Stimulated activated CD8-positive, alpha-beta memory T cell treated with anti-CD3 and anti-CD28 coated beads, Interleukin-15, amount 100 ng/mL, for 1 hour (primary cell): ENCODE data around the gene STX18.
"Not testable (repeated sequence)": the region's sequence is repeated elsewhere in the genome, so short reads cannot be mapped to it uniquely, and the experiment has no call there.

Experiments used
- DNase-seq: peaks from one replicate; pipeline ENCODE4 v3.0.0-alpha.2; 2020; ENCODE audit warnings: low read depth

STX18 gene

GRCh38 chr4:4507923-4508322, 33.9 kb downstream of the STX18 start:
- no peak for DNase-seq

- no peak for DNase-seq
Measured at GRCh38 chr4:4507403-4507802, 34.4 kb downstream of the STX18 start.

GRCh38 chr4:4506961-4507360, 34.9 kb downstream of the STX18 start:
- no peak for DNase-seq

GRCh38 chr4:4505211-4505610, 36.6 kb downstream of the STX18 start:
- not testable (repeated sequence) for DNase-seq

GRCh38 chr4:4504783-4505182, 37.1 kb downstream of the STX18 start:
- no peak for DNase-seq

GRCh38 chr4:4502694-4503311, 39.0 kb downstream of the STX18 start:
- DNase-seq = peak; percentile 4

GRCh38 chr4:4501679-4502078, 40.2 kb downstream of the STX18 start:
- DNase-seq = no peak

GRCh38 chr4:4499438-4500123, 42.3 kb downstream of the STX18 start:
- DNase-seq = no peak

- DNase-seq = no peak
Measured at GRCh38 chr4:4496592-4497372, 45.1 kb downstream of the STX18 start.

- no peak for DNase-seq
Measured at GRCh38 chr4:4494882-4495281, 47.0 kb downstream of the STX18 start.

GRCh38 chr4:4492161-4492847, 49.5 kb downstream of the STX18 start:
- DNase-seq = no peak

GRCh38 chr4:4491396-4491893, 50.4 kb downstream of the STX18 start:
- no peak for DNase-seq

GRCh38 chr4:4490816-4491215, 51.0 kb downstream of the STX18 start:
- no peak for DNase-seq

- DNase-seq = no peak
Measured at GRCh38 chr4:4490041-4490440, 51.8 kb downstream of the STX18 start.

GRCh38 chr4:4488405-4489404, 53.1 kb downstream of the STX18 start:
- peak; percentile 47 for DNase-seq

GRCh38 chr4:4486969-4487368, 54.9 kb downstream of the STX18 start:
- no peak for DNase-seq

- DNase-seq = no peak
Measured at GRCh38 chr4:4485806-4486205, 56.0 kb downstream of the STX18 start.

- no peak for DNase-seq
Measured at GRCh38 chr4:4481399-4481994, 60.4 kb downstream of the STX18 start.

GRCh38 chr4:4480685-4481398, 61.0 kb downstream of the STX18 start:
- DNase-seq = no peak

- no peak for DNase-seq
Measured at GRCh38 chr4:4480205-4480604, 61.6 kb downstream of the STX18 start.
